Measurements from ENCODE around the gene CTNS.

DNA sequence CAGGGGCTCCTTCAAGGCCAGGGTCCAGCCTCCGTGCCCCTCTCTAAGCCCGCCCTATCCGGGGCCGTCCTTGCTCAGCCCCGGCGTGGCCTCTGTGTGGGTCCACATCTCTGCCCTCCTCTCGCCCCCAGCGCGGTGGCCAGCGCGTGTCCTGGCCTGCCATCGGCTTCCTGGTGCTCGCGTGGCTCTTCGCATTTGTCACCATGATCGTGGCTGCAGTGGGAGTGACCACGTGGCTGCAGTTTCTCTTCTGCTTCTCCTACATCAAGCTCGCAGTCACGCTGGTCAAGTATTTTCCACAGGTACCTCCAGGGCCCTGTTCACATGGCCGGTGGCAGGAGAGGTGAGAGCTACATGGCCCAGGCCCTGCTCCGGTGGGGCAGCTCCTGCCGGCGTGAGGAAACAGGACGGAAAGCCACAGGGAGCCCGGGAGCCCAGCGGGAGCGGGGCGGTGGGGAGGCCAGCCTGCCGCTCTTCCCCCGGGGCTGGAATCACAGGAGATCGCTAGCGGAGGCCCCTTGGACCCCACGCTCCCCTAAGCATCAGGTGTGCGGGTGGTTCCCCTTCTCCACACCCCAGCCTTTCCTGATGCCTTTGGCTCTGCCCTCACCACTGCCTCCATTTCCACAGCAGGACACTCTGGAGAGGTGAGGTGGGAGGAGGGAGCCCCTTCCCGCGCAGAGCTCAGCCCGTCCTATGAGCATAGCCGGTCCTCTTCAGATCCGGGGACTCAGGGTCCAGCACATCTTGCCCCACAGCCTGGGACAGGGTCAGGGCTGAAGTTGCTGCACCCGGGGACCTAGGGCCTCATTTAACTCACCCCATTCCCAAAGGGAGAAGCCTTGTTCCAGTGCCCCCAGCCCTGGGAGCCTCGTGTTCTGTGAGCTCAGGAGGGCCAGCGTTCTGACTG lies 21.6 kb downstream of the CTNS start:
- TF ChIP-seq, protein P1, sequence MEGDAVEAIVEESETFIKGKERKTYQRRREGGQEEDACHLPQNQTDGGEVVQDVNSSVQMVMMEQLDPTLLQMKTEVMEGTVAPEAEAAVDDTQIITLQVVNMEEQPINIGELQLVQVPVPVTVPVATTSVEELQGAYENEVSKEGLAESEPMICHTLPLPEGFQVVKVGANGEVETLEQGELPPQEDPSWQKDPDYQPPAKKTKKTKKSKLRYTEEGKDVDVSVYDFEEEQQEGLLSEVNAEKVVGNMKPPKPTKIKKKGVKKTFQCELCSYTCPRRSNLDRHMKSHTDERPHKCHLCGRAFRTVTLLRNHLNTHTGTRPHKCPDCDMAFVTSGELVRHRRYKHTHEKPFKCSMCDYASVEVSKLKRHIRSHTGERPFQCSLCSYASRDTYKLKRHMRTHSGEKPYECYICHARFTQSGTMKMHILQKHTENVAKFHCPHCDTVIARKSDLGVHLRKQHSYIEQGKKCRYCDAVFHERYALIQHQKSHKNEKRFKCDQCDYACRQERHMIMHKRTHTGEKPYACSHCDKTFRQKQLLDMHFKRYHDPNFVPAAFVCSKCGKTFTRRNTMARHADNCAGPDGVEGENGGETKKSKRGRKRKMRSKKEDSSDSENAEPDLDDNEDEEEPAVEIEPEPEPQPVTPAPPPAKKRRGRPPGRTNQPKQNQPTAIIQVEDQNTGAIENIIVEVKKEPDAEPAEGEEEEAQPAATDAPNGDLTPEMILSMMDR (IDR thresholded peaks at IDR 0.05) = no peak
- TF ChIP-seq POLR2A (IDR thresholded peaks at IDR 0.05) = no peak
